HFFc6 (cell line): Measurements from ENCODE around the gene PRSS16. TPM values are rescaled to one million over a fixed set of nuclear protein-coding genes. Genes with fewer than 3 reads are reported as not detected.
"Not testable (repeated sequence)": the region's sequence is repeated elsewhere in the genome, so short reads cannot be mapped to it uniquely, and the experiment has no call there.

Experiments used
- DNase-seq: peaks from one replicate; pipeline ENCODE4 v3.0.0-alpha.2; 2018
- H3K27ac Mint-ChIP-seq: 2 replicates; pipeline ENCODE4 v1.8.0; 2020; ENCODE audit warnings: mild to moderate bottlenecking, mixed read lengths
- H3K27me3 Mint-ChIP-seq: 2 replicates; pipeline ENCODE4 v1.8.0; 2021; ENCODE audit warnings: mild to moderate bottlenecking, moderate library complexity, mixed read lengths; ENCODE audit not compliant: insufficient read depth
- H3K36me3 Mint-ChIP-seq: 2 replicates; pipeline ENCODE4 v1.8.0; 2021; ENCODE audit warnings: low read depth, mixed read lengths
- H3K4me1 Mint-ChIP-seq: 2 replicates; pipeline ENCODE4 v1.8.0; 2020; ENCODE audit warnings: low read depth, mixed read lengths
- H3K4me3 Mint-ChIP-seq: 2 replicates; pipeline ENCODE4 v1.8.0; 2020; ENCODE audit warnings: mild to moderate bottlenecking, moderate library complexity, mixed read lengths
- H3K9me3 Mint-ChIP-seq: 2 replicates; pipeline ENCODE4 v1.8.0; 2020; ENCODE audit warnings: mild to moderate bottlenecking, mixed read lengths
- total RNA-seq, 6 experiments: library from RNA; stranded (reverse); fragmentation: NEBNext Ultra II Directional; extraction: Animal tissue kit (Norgen Biotek cat#: 25700); gene quantifications; 2 replicates in 1 of 6; 3 replicates in 5 of 6; pipeline ENCODE4 v1.2.3, GENCODE V29; 2021
- TF ChIP-seq, protein P1 (sequence below): fragments of 200-600 bp; sonication (generic); IDR thresholded peaks from 2 replicates; pipeline ENCODE4 v1.5.0; 2021; ENCODE audit warnings: antibody characterized with exemption, mild to moderate bottlenecking

Gene PRSS16
- total RNA-seq, 6 experiments from 2014 or later, result not detected

DNA sequence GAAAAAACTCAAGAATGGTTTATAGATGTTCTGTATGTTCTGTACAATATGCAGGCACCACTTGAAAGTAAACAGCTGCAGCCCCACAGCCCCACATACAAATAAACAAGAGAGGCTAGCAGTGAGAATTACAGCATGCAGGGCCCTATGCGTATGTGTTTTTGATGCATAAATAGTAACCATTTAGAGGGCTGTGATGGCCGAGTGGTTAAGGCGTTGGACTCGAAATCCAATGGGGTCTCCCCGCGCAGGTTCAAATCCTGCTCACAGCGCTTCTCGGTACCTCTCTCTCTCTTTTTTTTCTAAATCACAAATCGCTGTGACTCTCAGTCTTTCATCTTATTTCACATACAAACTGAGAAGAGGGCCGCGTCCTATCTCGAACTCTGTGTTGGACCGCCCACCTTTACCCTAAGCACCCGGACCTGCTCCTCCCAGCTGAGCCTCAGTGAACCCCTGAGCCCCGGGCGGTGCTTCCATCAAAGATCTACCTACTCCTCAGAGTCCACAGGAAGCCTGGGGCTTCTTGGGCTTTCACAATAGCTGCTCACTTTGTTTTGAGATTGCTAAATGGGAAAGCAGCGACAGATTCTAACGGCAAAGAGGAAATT lies 37.7 kb upstream of the PRSS16 start:
- no peak overlapping the region for H3K4me3 Mint-ChIP-seq
- peak; percentile 3 for DNase-seq
- H3K9me3 Mint-ChIP-seq, result no peaks in the 10 kb centered on the region
- H3K27me3 Mint-ChIP-seq, result peaks cover 5% of the 10 kb centered on the region
- no peak overlapping the region for H3K27ac Mint-ChIP-seq
- no peaks in the 10 kb centered on the region; the same call in 1 of the 2 replicates for H3K36me3 Mint-ChIP-seq
- peaks cover 7% of the 10 kb centered on the region; the same call in 1 of the 2 replicates for H3K4me1 Mint-ChIP-seq
- TF ChIP-seq, protein P1, sequence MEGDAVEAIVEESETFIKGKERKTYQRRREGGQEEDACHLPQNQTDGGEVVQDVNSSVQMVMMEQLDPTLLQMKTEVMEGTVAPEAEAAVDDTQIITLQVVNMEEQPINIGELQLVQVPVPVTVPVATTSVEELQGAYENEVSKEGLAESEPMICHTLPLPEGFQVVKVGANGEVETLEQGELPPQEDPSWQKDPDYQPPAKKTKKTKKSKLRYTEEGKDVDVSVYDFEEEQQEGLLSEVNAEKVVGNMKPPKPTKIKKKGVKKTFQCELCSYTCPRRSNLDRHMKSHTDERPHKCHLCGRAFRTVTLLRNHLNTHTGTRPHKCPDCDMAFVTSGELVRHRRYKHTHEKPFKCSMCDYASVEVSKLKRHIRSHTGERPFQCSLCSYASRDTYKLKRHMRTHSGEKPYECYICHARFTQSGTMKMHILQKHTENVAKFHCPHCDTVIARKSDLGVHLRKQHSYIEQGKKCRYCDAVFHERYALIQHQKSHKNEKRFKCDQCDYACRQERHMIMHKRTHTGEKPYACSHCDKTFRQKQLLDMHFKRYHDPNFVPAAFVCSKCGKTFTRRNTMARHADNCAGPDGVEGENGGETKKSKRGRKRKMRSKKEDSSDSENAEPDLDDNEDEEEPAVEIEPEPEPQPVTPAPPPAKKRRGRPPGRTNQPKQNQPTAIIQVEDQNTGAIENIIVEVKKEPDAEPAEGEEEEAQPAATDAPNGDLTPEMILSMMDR, result no peak

DNA sequence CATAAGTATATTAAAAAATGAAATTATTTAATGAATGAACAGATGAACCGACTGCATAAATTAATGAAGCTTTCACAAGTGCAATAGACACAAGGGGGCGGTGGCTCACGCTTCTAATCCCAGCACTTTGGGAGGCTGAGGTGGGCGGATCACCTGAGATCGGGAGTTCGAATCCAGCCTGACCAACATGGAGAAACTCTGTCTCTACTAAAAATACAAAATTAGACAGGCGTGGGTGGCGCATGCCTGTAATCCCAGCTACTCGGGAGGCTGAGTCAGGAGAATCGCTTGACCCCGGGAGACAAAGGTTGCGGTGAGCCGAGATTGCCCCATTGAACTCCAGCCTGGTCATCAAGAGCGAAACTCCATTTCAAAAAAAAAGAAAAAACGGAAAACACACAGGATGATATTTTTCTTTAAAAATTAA lies 34.4 kb upstream of the PRSS16 start:
- TF ChIP-seq, protein P1, result peak; percentile 20; the same call in 1 of the 2 replicates

DNA sequence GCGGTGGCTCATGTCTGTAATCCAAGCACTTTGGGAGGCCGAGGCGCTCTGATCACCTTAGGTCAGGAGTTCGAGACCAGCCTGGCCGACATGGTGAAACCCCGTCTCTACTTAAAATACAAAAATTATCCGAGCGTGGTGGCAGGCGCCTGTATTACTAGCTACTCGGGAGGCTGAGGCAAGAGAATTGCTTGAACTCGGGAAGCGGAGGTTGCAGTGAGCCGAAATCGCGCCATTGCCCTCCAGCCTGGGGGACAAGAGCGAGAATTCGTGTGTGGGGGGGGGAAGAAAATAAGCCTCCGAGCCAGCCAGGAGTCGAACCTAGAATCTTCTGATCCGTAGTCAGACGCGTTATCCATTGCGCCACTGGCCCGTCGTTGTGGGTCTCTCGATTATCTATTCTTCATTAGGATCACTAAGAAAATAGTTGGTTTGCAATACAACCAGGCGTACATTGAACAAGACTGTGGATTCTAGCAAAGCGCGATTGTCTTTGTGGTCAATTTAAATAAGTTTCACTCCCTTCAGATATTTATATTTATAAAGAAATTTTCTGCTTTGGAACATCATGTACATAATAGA lies 33.9 kb upstream of the PRSS16 start:
- Mint-ChIP-seq H3K4me1 (peaks cover 7% of the 10 kb centered on the region; the same call in 1 of the 2 replicates), H3K9me3 (no peaks in the 10 kb centered on the region; the same call in 1 of the 2 replicates), H3K4me3 (peak overlapping the region; percentile 96), H3K27ac (no peak overlapping the region), H3K36me3 (peaks cover 3% of the 10 kb centered on the region; the same call in 1 of the 2 replicates), H3K27me3 (peaks cover 5% of the 10 kb centered on the region)
- peak; percentile 38 for DNase-seq
- TF ChIP-seq, protein P1, result no peak

More for the DNA sequence above, 34.4 kb upstream of the PRSS16 start:
- not testable (repeated sequence) for H3K27ac Mint-ChIP-seq, H3K9me3 Mint-ChIP-seq, H3K27me3 Mint-ChIP-seq, H3K4me3 Mint-ChIP-seq, H3K4me1 Mint-ChIP-seq, DNase-seq, H3K36me3 Mint-ChIP-seq

DNA sequence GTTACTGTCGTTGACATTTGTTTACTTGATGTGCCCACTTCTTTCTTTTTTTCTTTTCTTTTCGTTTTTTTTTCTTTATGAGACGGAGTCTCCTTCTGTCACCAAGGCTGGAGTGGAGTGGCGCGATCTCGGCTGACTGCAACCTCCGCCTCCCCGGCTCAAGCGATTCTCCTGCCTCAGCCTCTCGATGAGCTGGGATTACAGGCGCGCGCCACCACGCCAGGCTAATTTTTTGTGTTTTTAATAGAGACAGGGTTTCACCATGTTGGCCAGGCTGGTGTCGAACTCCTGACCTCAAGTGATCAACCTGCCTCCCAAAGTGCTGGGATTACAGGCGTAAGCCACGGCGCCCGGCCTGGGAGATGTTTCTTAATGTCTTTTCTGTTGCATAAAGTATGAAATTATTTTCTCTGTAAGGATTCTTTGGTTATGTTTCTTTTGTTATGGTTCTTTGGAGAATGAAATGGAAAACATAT lies 33.3 kb upstream of the PRSS16 start:
- H3K4me1 Mint-ChIP-seq, result peaks cover 7% of the 10 kb centered on the region; the same call in 1 of the 2 replicates
- H3K36me3 Mint-ChIP-seq, result peaks cover 3% of the 10 kb centered on the region; the same call in 1 of the 2 replicates
- H3K4me3 Mint-ChIP-seq, result peak overlapping the region; percentile 96
- H3K27ac Mint-ChIP-seq, result no peak overlapping the region
- H3K9me3 Mint-ChIP-seq, result no peaks in the 10 kb centered on the region; the same call in 1 of the 2 replicates
- H3K27me3 Mint-ChIP-seq, result peaks cover 5% of the 10 kb centered on the region
- no peak for DNase-seq
- TF ChIP-seq, protein P1, result no peak

DNA sequence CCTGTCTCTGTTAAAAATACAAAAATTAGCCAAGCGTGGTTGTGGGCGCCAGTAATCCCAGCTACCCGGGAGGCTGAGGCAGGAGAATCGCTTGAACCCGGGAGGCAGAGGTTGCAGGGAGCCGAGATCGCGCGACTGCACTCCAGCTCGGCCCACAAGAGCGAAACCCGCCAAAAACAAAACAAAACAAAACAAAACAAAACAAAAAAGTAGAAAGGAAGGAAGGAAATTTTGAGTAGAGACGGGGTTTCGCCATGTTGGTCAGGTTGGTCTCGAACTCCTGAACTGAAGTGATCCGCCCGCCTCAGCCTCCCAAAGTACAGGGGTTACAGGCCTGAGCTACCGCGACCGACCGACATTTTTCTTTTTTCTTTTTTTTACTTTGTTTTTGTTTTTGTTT lies 30.6 kb upstream of the PRSS16 start:
- Mint-ChIP-seq H3K27me3 (peaks cover 5% of the 10 kb centered on the region), H3K4me1 (peaks cover 7% of the 10 kb centered on the region; the same call in 1 of the 2 replicates), H3K4me3 (no peak overlapping the region), H3K9me3 (no peaks in the 10 kb centered on the region; the same call in 1 of the 2 replicates), H3K36me3 (peaks cover 3% of the 10 kb centered on the region; the same call in 1 of the 2 replicates), H3K27ac (no peak overlapping the region)
- DNase-seq, result no peak
- TF ChIP-seq, protein P1, result no peak

DNA sequence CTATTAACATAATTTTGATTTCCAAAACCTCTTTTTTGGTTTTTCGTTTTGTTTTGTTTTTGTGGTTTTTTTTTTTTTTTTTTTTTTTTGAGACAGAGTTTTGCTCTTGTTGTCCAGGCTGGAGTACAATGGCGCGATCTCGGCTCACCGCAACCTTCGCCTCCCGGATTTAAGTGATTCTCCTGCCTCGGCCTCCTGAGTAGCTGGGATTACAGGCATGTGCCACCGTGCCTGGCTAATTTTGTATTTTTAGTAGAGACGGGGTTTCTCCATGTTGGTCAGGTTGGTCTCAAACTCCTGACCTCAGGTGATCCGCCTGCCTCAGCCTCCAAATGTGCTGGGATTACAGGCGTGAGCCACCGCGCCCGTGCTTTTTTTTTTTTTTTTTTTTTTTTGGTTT lies 24.5 kb upstream of the PRSS16 start:
- H3K4me3 Mint-ChIP-seq, H3K27ac Mint-ChIP-seq, H3K9me3 Mint-ChIP-seq, H3K4me1 Mint-ChIP-seq, DNase-seq, H3K36me3 Mint-ChIP-seq, H3K27me3 Mint-ChIP-seq: not testable (repeated sequence)
